HL-60 (cell line): ENCODE measurements around the gene GALM.
"Not testable (repeated sequence)": the region's sequence is repeated elsewhere in the genome, so short reads cannot be mapped to it uniquely, and the experiment has no call there.

Experiments used
- DNase-seq, 2 experiments: peaks; one replicate each; pipeline ENCODE4 v3.0.0-alpha.2; 2010 to 2020; ENCODE audit warnings: low read depth in 1 of 2, low spot score in 1 of 2
- H3K27ac ChIP-seq: fragments of 250-450 bp; sonication (Bioruptor Pico); replicated peaks from 2 replicates; pipeline ENCODE4 v1.5.1; 2020; ENCODE audit warnings: mild to moderate bottlenecking, moderate library complexity
- H3K27me3 ChIP-seq: fragments of 250-450 bp; sonication (Bioruptor Pico); 2 replicates; pipeline ENCODE4 v1.5.1; 2021; ENCODE audit warnings: mild to moderate bottlenecking, moderate library complexity; ENCODE audit not compliant: insufficient read depth, poor library complexity, severe bottlenecking
- H3K4me3 ChIP-seq: replicated peaks from 2 replicates; pipeline ENCODE4 v1.5.1; 2011; ENCODE audit warnings: mild to moderate bottlenecking, control low read depth, low read length; ENCODE audit not compliant: insufficient read depth
- CTCF ChIP-seq: IDR thresholded peaks from one replicate; pipeline ENCODE4 v1.5.1; 2011; ENCODE audit warnings: low read length, control low read depth, inconsistent platforms; ENCODE audit not compliant: insufficient read depth
- GABPA ChIP-seq: IDR thresholded peaks from 2 replicates; pipeline ENCODE4 v1.6.1; 2012; ENCODE audit warnings: low read depth
- POLR2AphosphoS5 ChIP-seq: IDR thresholded peaks from 2 replicates; pipeline ENCODE4 v1.6.1; 2012; ENCODE audit warnings: low read depth
- REST ChIP-seq: IDR thresholded peaks from 2 replicates; pipeline ENCODE4 v1.6.1; 2012; ENCODE audit warnings: low read depth; ENCODE audit not compliant: insufficient replicate concordance
- SPI1 ChIP-seq: IDR thresholded peaks from 2 replicates; pipeline ENCODE4 v1.6.1; 2012; ENCODE audit warnings: low read depth, mild to moderate bottlenecking, borderline replicate concordance

Gene GALM

GRCh38 chr2:38636069-38636468 is 29.8 kb upstream of the GALM start:
- no peak for DNase-seq
- no peak for TF ChIP-seq SPI1
- TF ChIP-seq CTCF, result no peak
- TF ChIP-seq POLR2AphosphoS5, result no peak
- TF ChIP-seq GABPA, result no peak
- no peak for TF ChIP-seq REST
- no peaks in the 10 kb centered on the region for H3K27me3 ChIP-seq
- no peak overlapping the region for H3K4me3 ChIP-seq
- no peak overlapping the region for H3K27ac ChIP-seq

- not testable (repeated sequence) for H3K27me3 ChIP-seq, H3K4me3 ChIP-seq, DNase-seq
- H3K27ac ChIP-seq, result peak overlapping the region; percentile 87
Observed at GRCh38 chr2:38642373-38643017, 23.4 kb upstream of the GALM start.

- H3K4me3 ChIP-seq, result no peak overlapping the region
- H3K27ac ChIP-seq, result peak overlapping the region; percentile 87
- no peaks in the 10 kb centered on the region for H3K27me3 ChIP-seq
- DNase-seq, result no peak
- TF ChIP-seq GABPA, result no peak
- no peak for TF ChIP-seq SPI1
- no peak for TF ChIP-seq CTCF
- TF ChIP-seq POLR2AphosphoS5, result no peak
- no peak for TF ChIP-seq REST
Observed at GRCh38 chr2:38643021-38643671, 22.8 kb upstream of the GALM start.

DNA sequence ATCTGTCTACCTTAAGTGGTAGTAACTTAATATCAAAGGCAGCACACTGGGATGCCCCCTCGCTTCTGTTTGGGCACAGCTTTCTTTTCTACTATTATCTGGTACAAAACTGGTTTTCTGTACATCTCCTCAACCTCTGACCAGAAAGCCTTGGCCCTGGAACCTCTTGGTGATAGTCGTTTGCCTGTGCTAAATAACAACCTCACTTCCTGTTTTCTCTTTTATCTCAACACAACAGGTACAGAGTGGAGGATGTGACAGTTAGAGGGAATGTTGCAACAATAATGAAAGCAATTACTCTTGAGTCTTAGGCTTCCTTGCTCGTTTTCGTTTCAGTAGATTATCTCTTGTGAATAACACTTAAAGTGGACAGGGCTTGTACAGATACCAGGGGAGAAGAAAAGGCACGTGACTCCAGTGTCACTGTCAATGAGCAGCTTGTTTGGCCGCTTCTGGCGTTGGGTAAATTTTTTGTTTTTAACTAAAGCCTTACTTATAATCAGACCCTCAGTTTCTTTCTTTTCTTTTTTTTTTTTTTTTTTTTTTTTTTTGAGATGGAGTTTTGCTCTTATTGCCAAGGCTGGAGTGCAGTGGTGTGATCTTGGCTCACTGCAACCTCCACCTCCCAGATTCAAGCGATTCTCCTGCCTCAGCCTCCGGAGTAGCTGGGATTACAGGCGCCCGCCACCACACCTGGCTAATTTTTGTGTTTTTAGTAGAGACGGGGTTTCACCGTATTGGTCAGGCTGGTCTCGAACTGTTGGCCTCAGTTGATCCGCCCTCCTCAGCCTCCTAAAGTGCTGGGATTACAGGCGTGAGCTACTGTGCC is 22.0 kb upstream of the GALM start:
- peak; percentile 70 to 78 for DNase-seq
- H3K27me3 ChIP-seq, H3K4me3 ChIP-seq: not testable (repeated sequence)
- TF ChIP-seq SPI1 (peak; percentile 98), POLR2AphosphoS5 (peak; percentile 77)
- peak overlapping the region; percentile 87 for H3K27ac ChIP-seq
